Vagina (tissue), 2 donors: ENCODE results near the gene RNF34. TPM values are rescaled to one million over a fixed set of nuclear protein-coding genes. Genes with fewer than 3 reads are reported as not detected.

Source experiments
- DNase-seq, 2 donors: peaks; one replicate each; pipeline ENCODE4 v3.0.0-alpha.2; 2017; ENCODE audit errors: extremely low spot score in 2 of 2
- H3K27ac ChIP-seq: fragments of 200-600 bp; sonication (generic); one replicate; pipeline ENCODE4 v1.5.1; 2019
- H3K27me3 ChIP-seq: fragments of 200-600 bp; sonication (generic); one replicate; pipeline ENCODE4 v1.5.1; 2019
- H3K36me3 ChIP-seq, 2 donors: fragments of 200-600 bp; sonication (generic); one replicate each; pipeline ENCODE4 v1.5.1; 2017 to 2019
- H3K4me1 ChIP-seq: fragments of 200-600 bp; sonication (generic); one replicate; pipeline ENCODE4 v1.5.1; 2019
- H3K4me3 ChIP-seq, 2 donors: fragments of 200-600 bp; sonication (generic); 1 replicate in 1 of 2; 2 replicates in 1 of 2; pipeline ENCODE4 v1.5.1; 2016 to 2019
- H3K9me3 ChIP-seq: fragments of 200-600 bp; sonication (generic); one replicate; pipeline ENCODE4 v1.5.1; 2019
- POLR2A ChIP-seq, 2 donors: fragments of 450-650 bp; IDR thresholded peaks; one replicate each; pipeline ENCODE4 v1.6.1; 2017; ENCODE audit warnings: antibody characterized with exemption in 2 of 2, mild to moderate bottlenecking in 2 of 2, moderate library complexity in 2 of 2
- POLR2AphosphoS5 ChIP-seq, 2 donors: sonication (generic); formaldehyde crosslinking; IDR thresholded peaks; one replicate each; pipeline ENCODE4 v1.9.0; 2017; ENCODE audit warnings: antibody characterized with exemption in 2 of 2, mild to moderate bottlenecking in 2 of 2, low read depth in 1 of 2; ENCODE audit not compliant: insufficient read depth in 1 of 2
- intact Hi-C: fragments of 100-400 bp; cut with DNase I; formaldehyde crosslinking; loops from one replicate; pipeline ENCODE4 v1.15.1; 2023
- microRNA-seq: library from miRNA; unstranded; fragments of <30 nt; microRNA quantifications from one replicate; pipeline ENCODE4, GENCODE V29; 2017; ENCODE audit warnings: borderline number of aligned reads, borderline replicate concordance
- total RNA-seq: library from RNA; depleted of rRNA; stranded (reverse); fragments of >200 nt; gene quantifications from one replicate; pipeline ENCODE4 v1.2.3, GENCODE V29; 2016
- TF ChIP-seq, protein P1 (sequence below), 3 experiments: fragments of 450-650 bp in 2 of 3; fragments of 200-600 bp in 1 of 3; sonication (generic) in 1 of 3; IDR thresholded peaks; one replicate each; pipeline ENCODE4 v1.5.1; 2017 to 2019; ENCODE audit warnings: antibody characterized with exemption in 3 of 3, mild to moderate bottlenecking in 2 of 3, moderate library complexity in 2 of 3

Gene RNF34
- total RNA-seq, 1 donor from 2014 or later, result 30.2 TPM

DNA sequence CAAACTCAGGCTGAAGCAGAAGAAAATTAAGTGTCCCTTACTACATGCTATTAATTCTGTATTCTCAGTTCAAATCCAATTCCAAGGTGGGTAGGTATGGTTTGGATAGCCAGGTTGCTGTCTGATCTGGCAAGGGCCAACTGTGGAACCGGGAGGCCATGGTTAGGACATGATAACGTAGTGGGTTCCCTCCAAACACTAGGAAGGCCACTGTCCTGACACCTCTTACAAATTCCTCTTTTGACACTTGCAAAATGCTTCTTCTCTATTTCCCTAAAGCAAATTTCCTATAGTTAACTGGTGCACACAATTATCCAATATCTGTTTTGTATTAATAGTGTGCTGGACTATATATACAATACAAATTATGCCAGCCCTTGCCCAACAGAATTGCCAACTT, 70.8 kb downstream of the RNF34 start:
- no peak overlapping the region for H3K4me3 ChIP-seq
- no peaks in the 10 kb centered on the region for H3K9me3 ChIP-seq
- H3K36me3 ChIP-seq, result no peaks in the 10 kb centered on the region
- no peak overlapping the region for H3K27ac ChIP-seq
- DNase-seq, result no peak
- intact Hi-C loops, result no loop called here
- H3K27me3 ChIP-seq, result no peaks in the 10 kb centered on the region
- H3K4me1 ChIP-seq, result peaks cover 16% of the 10 kb centered on the region
- no peak for TF ChIP-seq POLR2A (IDR thresholded peaks at IDR 0.05)
- TF ChIP-seq, protein P1, sequence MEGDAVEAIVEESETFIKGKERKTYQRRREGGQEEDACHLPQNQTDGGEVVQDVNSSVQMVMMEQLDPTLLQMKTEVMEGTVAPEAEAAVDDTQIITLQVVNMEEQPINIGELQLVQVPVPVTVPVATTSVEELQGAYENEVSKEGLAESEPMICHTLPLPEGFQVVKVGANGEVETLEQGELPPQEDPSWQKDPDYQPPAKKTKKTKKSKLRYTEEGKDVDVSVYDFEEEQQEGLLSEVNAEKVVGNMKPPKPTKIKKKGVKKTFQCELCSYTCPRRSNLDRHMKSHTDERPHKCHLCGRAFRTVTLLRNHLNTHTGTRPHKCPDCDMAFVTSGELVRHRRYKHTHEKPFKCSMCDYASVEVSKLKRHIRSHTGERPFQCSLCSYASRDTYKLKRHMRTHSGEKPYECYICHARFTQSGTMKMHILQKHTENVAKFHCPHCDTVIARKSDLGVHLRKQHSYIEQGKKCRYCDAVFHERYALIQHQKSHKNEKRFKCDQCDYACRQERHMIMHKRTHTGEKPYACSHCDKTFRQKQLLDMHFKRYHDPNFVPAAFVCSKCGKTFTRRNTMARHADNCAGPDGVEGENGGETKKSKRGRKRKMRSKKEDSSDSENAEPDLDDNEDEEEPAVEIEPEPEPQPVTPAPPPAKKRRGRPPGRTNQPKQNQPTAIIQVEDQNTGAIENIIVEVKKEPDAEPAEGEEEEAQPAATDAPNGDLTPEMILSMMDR (IDR thresholded peaks at IDR 0.05), result no peak
- no peak for TF ChIP-seq POLR2AphosphoS5 (IDR thresholded peaks at IDR 0.05; ENCODE audit: insufficient read depth in 1 of 2, low read depth in 1 of 2)

DNA sequence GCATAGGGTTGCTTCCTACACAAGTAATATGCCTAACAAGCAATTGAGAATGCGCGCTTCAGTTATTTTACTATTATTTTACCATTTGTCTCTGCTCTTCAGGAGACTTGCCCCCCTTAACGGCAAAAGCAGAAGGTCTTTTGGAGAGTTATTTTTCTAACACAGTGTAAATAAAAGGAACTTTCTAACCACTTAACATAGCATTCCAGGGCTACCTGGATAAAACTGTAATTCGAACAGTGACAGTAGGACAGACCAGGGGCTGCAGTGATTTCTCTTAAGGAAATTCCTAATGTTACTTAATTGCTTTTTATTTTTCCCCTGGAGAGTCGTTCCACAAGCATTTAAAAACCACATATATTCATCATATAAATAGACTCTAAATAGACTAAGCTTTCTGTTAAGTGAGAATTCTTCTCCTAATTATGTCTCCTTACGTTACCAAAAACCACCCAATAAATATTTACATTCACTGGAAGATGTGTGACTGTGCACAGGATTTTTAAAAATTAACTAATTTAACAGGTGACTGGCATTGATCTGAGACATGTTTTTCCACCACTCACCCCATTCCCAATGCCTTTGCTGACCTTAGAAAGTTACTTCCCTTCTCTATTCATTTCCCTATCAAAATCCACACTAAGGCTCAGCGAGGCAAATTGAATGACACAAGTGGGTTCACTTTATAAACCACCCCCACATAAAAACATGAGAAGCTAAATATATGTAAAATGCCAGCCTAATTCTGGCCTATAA, 72.4 kb downstream of the RNF34 start:
- intact Hi-C loops, result no loop called here
- TF ChIP-seq, protein P1 (IDR thresholded peaks at IDR 0.05), result no peak
- no peak for TF ChIP-seq POLR2AphosphoS5 (IDR thresholded peaks at IDR 0.05; ENCODE audit: insufficient read depth in 1 of 2, low read depth in 1 of 2)
- no peak for TF ChIP-seq POLR2A (IDR thresholded peaks at IDR 0.05)
- Histone ChIP-seq H3K27me3 (no peaks in the 10 kb centered on the region), H3K4me1 (peaks cover 10% of the 10 kb centered on the region), H3K27ac (no peak overlapping the region), H3K36me3 (no peaks in the 10 kb centered on the region), H3K4me3 (no peak overlapping the region), H3K9me3 (no peaks in the 10 kb centered on the region)
- DNase-seq, result no peak

Small RNA genes within 50 kb of the gene (microRNA-seq; reads per million reads assigned to microRNA genes)
- not detected for gene MIR7107

Other genes starting within 250 kb of the RNF34 start
- gene P2RX4, start 190.0 kb upstream of the RNF34 start, total RNA-seq, result 26.5 TPM
- 32.7 TPM for gene CAMKK2, start 103.4 kb upstream of the RNF34 start, total RNA-seq
- gene ANAPC5, start 47.7 kb upstream of the RNF34 start, total RNA-seq, result 143 TPM
- gene KDM2B, start 180.9 kb downstream of the RNF34 start, total RNA-seq, result 18.9 TPM
- 18.2 TPM for gene ORAI1, start 226.4 kb downstream of the RNF34 start, total RNA-seq